GM12872 (cell line): ENCODE data around the gene LIMS2.

Source experiments
- CTCF ChIP-seq: IDR thresholded peaks from 3 replicates; pipeline ENCODE4 v1.5.1; 2011; ENCODE audit warnings: low read depth, mild to moderate bottlenecking, low read length, moderate library complexity; ENCODE audit not compliant: insufficient read depth

LIMS2 gene

GRCh38 chr2:127623388-127624319 lies 51.7 kb downstream of the LIMS2 start:
- TF ChIP-seq CTCF = no peak

DNA sequence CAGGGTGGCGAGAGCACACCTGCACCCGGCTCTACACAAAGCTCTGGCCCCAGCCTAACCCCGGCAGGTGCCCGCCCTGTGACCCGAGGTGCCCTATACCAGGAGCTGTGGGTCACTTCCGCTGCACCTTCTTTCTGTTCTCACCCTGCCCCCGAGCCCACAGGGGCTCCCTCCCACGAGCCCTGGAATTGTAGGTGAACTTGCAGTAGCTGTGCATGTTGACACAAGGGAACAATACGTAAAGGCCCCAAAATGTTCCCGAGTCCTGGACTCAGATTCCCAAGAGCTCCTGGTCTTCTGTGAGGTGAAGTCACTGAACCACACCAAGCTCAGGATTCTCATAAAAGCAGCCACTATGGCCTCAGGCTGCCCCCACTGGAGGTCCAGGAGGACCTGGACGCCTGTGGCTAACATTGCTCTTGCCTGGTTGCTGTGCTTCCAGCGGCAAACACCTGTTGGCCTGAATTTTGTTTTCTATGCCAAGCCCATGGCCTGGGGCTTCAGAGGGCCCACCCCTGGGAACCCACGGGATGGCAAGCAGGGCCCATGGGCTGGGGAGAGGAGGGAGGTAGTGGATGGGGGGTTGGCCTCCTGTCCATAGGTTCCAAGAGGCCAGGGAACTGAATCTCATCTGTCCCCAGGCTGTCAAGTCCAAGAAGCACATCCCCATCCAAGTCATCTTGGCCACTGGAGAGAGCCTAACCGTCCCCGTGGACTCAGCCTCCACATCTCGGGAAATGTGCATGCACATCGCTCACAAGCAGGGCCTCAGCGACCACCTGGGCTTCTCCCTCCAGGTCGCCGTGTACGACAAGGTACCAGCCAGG lies 52.6 kb downstream of the LIMS2 start:
- TF ChIP-seq CTCF = no peak

DNA sequence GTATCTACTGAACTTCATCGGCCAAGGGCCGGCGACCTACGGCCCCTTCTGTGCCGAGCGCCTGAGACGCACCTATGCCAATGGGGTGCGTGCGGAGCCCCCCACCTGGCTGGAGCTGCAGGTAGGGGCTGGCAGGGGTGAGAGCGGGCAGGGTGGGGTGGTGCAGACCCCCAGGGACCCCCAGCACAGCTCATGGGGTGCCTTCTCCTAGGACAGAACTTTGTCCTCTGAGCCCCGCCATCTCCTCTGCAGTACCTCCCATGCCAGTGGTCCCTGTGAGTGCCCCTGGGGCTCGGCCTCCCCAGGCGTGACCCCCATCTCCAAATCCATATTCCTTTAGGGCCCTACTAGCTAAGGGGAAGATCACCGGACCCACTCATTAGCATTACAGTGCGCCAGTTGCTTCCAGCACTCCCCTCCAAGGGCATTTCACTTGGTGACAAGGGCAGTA lies 53.3 kb downstream of the LIMS2 start:
- TF ChIP-seq CTCF = no peak

GRCh38 chr2:127620866-127621265 lies 54.5 kb downstream of the LIMS2 start:
- TF ChIP-seq CTCF = no peak

GRCh38 chr2:127619877-127620705 lies 55.2 kb downstream of the LIMS2 start:
- no peak for TF ChIP-seq CTCF

DNA sequence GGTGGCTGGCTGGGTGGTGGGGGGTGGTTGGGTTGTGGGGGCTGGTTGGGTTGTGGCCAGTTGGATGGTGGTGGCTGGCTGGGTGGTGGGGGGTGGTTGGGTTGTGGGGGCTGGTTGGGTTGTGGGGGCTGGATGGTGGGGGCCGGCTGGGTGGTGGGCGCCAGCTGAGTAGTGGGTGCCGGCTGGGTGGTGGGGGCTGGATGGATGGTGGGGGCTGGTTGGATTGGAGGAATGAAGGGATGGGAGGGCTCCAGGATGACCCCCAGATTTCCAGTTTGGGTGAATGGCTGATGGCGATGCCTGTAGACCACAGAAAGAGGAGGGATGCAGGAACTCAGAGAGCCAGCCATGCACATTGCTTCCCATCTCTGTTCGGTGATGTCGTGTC lies 56.1 kb downstream of the LIMS2 start:
- no peak for TF ChIP-seq CTCF
